ENCODE measurements around the gene POLD3. TPM values are rescaled to one million over a fixed set of nuclear protein-coding genes. Genes with fewer than 3 reads are reported as not detected.
"Not testable (repeated sequence)": the region's sequence is repeated elsewhere in the genome, so short reads cannot be mapped to it uniquely, and the experiment has no call there.

The POLD3 gene
- polyA plus RNA-seq, 3 donors, result 36.6 to 39.5 (median 39.1) TPM

- no peak for DNase-seq
Observed at GRCh38 chr11:74577624-74578396, 14.6 kb upstream of the POLD3 start.

- DNase-seq, result no peak
Observed at GRCh38 chr11:74579577-74580270, 12.7 kb upstream of the POLD3 start.

- DNase-seq, result no peak
Observed at GRCh38 chr11:74581954-74582547, 10.3 kb upstream of the POLD3 start.

- no peak for DNase-seq
Observed at GRCh38 chr11:74583024-74583624, 9.3 kb upstream of the POLD3 start.

DNA sequence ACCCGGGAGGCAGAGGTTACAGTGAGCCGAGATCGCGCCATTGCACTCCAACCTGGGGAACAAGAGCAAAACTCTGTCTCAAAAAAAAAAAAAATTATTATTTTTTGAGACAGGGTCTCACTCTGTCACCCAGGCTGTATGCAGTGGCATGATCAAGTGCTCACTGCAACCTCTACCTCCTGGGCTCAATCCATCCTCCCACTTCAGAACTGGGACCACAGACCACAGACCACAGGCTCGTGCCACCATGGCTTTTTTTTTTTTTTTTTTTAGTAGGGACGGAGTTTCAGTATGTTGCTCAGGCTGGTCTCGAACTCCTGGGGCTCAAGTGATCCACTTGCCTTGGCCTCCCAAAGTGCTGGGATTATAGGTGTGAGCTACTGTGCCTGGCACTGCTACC lies 1.9 kb upstream of the POLD3 start:
- DNase-seq, result not testable (repeated sequence)

GRCh38 chr11:74592063-74592440 lies 330 bp upstream of the POLD3 start:
- DNase-seq, result no peak

GRCh38 chr11:74593463-74593862 lies 1.1 kb downstream of the POLD3 start:
- no peak for DNase-seq

DNA sequence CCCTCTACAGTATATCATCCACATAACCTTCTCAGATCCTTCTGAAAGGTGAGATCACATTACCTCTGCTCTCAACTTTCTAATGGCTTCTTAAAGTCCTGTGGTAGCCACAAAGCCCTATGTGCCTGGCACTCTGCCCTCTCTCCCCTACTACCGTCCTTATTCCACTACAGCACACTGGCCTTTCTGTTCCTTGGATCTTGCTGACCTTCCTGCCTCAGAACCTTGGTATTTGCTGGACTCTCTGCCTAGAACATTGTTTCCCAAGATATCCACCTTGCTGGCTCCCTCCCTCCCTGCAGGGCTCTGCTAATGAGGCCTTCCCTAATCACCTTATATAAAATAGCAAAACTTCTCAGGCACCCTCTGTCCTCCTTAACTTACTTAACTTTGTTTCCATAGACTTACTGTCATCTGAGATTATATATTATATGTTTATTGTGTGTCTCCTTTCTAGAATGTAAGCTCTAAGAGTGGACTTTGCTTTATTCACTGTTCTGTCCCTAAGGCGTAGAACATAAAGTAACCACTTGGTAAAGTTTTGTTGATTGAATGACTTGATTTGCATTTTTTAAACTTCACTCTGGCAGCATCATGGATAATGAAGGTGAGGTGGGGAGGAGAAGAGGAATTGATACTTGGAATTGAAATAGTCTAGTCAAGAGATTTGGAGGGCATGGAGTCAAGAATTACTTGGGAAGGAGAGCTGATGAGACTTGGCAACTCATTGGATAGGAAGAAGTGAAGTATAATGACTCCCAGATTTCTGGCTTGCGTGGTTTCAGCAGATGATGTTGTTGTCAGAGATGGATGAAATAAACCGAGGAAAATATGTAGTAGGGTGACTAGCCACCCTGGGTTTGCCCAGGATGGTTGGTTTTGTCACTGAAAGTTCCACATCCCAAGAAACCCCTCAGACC lies 10.5 kb downstream of the POLD3 start:
- DNase-seq, result no peak

GRCh38 chr11:74603845-74604244 lies 11.5 kb downstream of the POLD3 start:
- no peak for DNase-seq

GRCh38 chr11:74604311-74604710 lies 11.9 kb downstream of the POLD3 start:
- no peak for DNase-seq

DNA sequence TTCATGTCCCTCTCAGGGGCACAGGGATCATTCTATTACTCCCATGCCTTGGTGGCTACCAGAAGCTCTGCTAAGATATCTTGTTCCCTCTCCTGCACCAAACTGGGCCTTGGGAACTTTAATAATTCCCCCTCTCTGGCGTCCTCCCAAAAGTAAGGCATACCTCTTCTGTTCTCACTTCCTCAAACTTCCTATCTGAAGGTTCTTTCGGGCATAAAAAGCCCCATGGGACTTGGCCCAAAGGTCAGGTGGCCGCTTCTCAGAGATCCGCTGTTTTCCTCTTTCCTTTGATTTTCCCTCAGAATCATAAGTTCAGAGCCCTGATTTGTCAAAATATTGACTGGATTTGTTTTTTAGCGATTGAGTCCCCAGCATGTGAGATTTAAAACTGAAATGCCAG lies 13.0 kb downstream of the POLD3 start:
- no peak for DNase-seq

DNA sequence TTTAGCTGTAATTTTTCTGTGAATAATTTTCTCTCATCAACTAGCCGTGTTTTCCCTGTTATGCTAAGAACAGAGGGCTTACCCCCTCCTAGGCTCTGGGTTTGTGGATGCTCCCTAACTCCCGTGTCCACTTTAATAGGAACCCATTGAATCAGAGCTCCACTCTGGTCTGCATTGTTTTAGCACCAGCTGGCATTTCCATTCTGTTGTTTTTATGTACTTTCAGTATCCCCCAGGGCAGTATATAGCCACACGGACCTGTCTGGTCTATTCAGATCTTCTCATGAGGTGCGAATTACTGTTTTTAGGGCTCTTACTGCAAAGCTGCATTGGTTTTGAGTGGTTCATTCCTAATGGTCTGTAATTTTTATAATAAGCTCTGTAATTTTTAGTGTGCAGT lies 16.0 kb downstream of the POLD3 start:
- no peak for DNase-seq

GRCh38 chr11:74611369-74611861 lies 19.0 kb downstream of the POLD3 start:
- DNase-seq, result peak; percentile 23

GRCh38 chr11:74612877-74613276 lies 20.5 kb downstream of the POLD3 start:
- peak; percentile 5 for DNase-seq

- DNase-seq, result no peak
Observed at GRCh38 chr11:74615311-74615710, 22.9 kb downstream of the POLD3 start.

- no peak for DNase-seq
Observed at GRCh38 chr11:74615988-74616387, 23.6 kb downstream of the POLD3 start.

DNA sequence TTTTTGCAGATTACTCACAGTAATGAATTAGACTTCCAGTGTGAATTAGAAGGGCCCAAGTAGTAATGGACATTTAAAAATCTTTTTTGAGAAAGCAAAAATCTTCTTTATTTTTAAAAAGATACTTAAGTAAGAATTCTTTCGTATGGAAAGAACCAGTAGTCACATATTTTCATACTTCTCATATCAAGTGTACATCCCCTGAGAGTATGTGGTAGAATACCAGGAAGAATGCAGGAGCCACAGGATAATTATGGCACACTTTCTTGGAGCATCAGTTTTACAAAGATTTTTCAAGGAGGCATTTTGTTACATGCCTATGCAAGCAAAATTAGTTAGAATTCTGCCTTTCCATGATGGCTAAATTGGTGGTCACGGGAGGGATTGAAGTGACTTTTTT lies 28.1 kb downstream of the POLD3 start:
- DNase-seq, result no peak

- DNase-seq, result no peak
Observed at GRCh38 chr11:74626130-74626529, 33.7 kb downstream of the POLD3 start.

DNA sequence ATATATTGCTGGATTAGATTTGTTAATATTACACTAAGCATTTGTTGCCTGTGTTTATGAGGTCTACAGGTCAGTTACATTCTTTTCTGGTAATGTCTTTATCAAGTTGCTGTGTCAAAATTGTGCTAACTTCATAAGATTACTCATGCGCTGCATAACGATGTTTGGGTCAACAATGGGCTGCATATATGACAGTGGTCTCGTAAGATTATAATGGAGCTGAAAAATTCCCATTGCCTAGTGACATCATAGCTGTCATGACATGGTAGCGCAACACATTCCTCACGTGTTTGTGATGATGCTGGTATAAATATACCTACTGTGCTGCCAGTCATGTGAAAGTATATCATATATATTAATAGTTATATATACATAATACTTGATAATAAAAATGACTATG lies 34.2 kb downstream of the POLD3 start:
- DNase-seq, result no peak

GRCh38 chr11:74627381-74627780 lies 35.0 kb downstream of the POLD3 start:
- no peak for DNase-seq

DNA sequence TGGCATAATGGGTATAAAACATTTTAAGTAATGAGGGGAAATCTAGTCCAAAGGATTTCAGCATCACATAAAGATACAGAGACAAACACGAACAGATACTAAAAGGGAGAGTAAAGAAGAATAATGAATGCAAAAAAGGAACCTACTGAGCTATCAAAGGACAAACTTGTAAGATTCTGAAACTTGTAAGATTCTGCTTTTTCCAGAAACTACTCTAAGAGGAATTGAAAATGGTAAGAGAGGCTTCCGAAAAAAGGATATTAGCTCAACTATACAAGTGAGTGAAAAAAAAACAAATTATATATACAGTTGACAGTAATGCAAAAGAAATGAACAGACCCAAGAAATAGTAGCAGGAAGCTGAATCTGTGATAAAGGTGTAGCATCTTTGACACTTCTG lies 37.7 kb downstream of the POLD3 start:
- no peak for DNase-seq
